Glutamatergic neuron (in vitro differentiated cells): Measurements from ENCODE around the gene CFAP100. TPM values are rescaled to one million over a fixed set of nuclear protein-coding genes. Genes with fewer than 3 reads are reported as not detected.

Source experiments
- DNase-seq: peaks from one replicate; pipeline ENCODE4 v3.0.0; 2022
- H3K27ac Mint-ChIP-seq: one replicate; pipeline ENCODE4 v1.8.0; 2020; ENCODE audit warnings: mild to moderate bottlenecking, mixed read lengths, inconsistent platforms; ENCODE audit not compliant: unreplicated experiment
- H3K27me3 Mint-ChIP-seq: one replicate; pipeline ENCODE4 v1.8.0; 2020; ENCODE audit warnings: mild to moderate bottlenecking, moderate library complexity, mixed read lengths, inconsistent platforms; ENCODE audit not compliant: unreplicated experiment
- H3K36me3 Mint-ChIP-seq: one replicate; pipeline ENCODE4 v1.8.0; 2020; ENCODE audit warnings: mild to moderate bottlenecking, mixed read lengths, inconsistent platforms; ENCODE audit not compliant: unreplicated experiment
- H3K4me1 Mint-ChIP-seq: one replicate; pipeline ENCODE4 v1.8.0; 2020; ENCODE audit warnings: mild to moderate bottlenecking, low read depth, mixed read lengths, inconsistent platforms; ENCODE audit not compliant: unreplicated experiment
- H3K4me3 Mint-ChIP-seq: one replicate; pipeline ENCODE4 v1.8.0; 2020; ENCODE audit warnings: mild to moderate bottlenecking, mixed read lengths, inconsistent platforms; ENCODE audit not compliant: unreplicated experiment
- H3K9me3 Mint-ChIP-seq: one replicate; pipeline ENCODE4 v1.8.0; 2020; ENCODE audit warnings: mild to moderate bottlenecking, moderate library complexity, mixed read lengths, inconsistent platforms; ENCODE audit not compliant: unreplicated experiment
- total RNA-seq: library from RNA; stranded (reverse); fragmentation: NEBNext Ultra II Directional; extraction: Animal tissue kit (Norgen Biotek cat#: 25700); gene quantifications from one replicate; pipeline ENCODE4 v1.2.1, GENCODE V29; 2021; ENCODE audit not compliant: unreplicated experiment
- TF ChIP-seq, protein P1 (sequence below): fragments of 200-600 bp; sonication (generic); IDR thresholded peaks from one replicate; pipeline ENCODE4 v1.5.0; 2021; ENCODE audit not compliant: partially characterized antibody, unreplicated experiment

CFAP100 gene
- total RNA-seq, 1 donor from 2014 or later: not detected

GRCh38 chr3:126417515-126417914, 22.8 kb downstream of the CFAP100 start:
- H3K4me1 Mint-ChIP-seq: no peaks in the 10 kb centered on the region
- H3K9me3 Mint-ChIP-seq: no peaks in the 10 kb centered on the region
- H3K27me3 Mint-ChIP-seq: peaks cover 3% of the 10 kb centered on the region
- no peaks in the 10 kb centered on the region for H3K36me3 Mint-ChIP-seq
- TF ChIP-seq, protein P1, sequence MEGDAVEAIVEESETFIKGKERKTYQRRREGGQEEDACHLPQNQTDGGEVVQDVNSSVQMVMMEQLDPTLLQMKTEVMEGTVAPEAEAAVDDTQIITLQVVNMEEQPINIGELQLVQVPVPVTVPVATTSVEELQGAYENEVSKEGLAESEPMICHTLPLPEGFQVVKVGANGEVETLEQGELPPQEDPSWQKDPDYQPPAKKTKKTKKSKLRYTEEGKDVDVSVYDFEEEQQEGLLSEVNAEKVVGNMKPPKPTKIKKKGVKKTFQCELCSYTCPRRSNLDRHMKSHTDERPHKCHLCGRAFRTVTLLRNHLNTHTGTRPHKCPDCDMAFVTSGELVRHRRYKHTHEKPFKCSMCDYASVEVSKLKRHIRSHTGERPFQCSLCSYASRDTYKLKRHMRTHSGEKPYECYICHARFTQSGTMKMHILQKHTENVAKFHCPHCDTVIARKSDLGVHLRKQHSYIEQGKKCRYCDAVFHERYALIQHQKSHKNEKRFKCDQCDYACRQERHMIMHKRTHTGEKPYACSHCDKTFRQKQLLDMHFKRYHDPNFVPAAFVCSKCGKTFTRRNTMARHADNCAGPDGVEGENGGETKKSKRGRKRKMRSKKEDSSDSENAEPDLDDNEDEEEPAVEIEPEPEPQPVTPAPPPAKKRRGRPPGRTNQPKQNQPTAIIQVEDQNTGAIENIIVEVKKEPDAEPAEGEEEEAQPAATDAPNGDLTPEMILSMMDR: no peak
- no peak for DNase-seq
- no peak overlapping the region for H3K4me3 Mint-ChIP-seq
- H3K27ac Mint-ChIP-seq: no peak overlapping the region

- no peak overlapping the region for H3K27ac Mint-ChIP-seq
- H3K36me3 Mint-ChIP-seq: no peaks in the 10 kb centered on the region
- no peaks in the 10 kb centered on the region for H3K9me3 Mint-ChIP-seq
- TF ChIP-seq, protein P1: no peak
- no peaks in the 10 kb centered on the region for H3K4me1 Mint-ChIP-seq
- peaks cover 4% of the 10 kb centered on the region for H3K27me3 Mint-ChIP-seq
- no peak overlapping the region for H3K4me3 Mint-ChIP-seq
- DNase-seq: peak; percentile 6
These were observed 23.3 kb downstream of the CFAP100 start for GRCh38 chr3:126417981-126418530.

GRCh38 chr3:126418661-126419131, 24.0 kb downstream of the CFAP100 start:
- peaks cover 4% of the 10 kb centered on the region for H3K27me3 Mint-ChIP-seq
- TF ChIP-seq, protein P1: no peak
- H3K4me3 Mint-ChIP-seq: no peak overlapping the region
- no peaks in the 10 kb centered on the region for H3K9me3 Mint-ChIP-seq
- no peak overlapping the region for H3K27ac Mint-ChIP-seq
- no peak for DNase-seq
- no peaks in the 10 kb centered on the region for H3K4me1 Mint-ChIP-seq
- H3K36me3 Mint-ChIP-seq: no peaks in the 10 kb centered on the region

DNA sequence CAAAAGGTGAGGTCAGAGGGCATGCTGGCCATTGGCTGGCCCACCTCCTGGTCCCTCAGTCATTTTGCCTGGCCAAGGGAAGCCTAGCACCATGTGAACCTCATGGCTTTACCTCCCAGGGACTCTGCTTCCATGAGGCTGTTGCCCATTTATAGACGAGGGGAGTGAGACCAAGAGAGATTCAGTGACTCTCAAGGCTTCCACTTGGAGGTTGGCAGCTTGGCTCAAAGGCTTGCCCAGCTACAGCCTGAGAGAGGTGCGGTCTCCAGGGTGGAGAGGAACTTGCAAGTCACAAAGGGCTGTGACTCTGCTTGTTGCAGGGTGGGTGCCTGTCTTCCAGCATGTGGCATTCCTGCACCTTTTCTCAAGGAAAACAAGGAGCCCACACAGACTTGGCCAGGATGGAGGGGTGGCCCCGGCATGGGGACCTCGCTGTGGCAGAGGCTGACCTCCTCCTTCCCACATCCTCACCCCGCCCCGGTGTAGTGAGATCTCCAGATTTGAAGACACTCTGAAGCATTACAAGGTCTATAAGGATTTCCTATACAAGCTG, 24.5 kb downstream of the CFAP100 start:
- TF ChIP-seq, protein P1: no peak
- Mint-ChIP-seq H3K27ac (no peak overlapping the region), H3K36me3 (no peaks in the 10 kb centered on the region), H3K4me1 (no peaks in the 10 kb centered on the region), H3K4me3 (no peak overlapping the region), H3K9me3 (no peaks in the 10 kb centered on the region), H3K27me3 (peaks cover 4% of the 10 kb centered on the region)
- no peak for DNase-seq
